ENCODE results near the gene CCDC71.

DNA sequence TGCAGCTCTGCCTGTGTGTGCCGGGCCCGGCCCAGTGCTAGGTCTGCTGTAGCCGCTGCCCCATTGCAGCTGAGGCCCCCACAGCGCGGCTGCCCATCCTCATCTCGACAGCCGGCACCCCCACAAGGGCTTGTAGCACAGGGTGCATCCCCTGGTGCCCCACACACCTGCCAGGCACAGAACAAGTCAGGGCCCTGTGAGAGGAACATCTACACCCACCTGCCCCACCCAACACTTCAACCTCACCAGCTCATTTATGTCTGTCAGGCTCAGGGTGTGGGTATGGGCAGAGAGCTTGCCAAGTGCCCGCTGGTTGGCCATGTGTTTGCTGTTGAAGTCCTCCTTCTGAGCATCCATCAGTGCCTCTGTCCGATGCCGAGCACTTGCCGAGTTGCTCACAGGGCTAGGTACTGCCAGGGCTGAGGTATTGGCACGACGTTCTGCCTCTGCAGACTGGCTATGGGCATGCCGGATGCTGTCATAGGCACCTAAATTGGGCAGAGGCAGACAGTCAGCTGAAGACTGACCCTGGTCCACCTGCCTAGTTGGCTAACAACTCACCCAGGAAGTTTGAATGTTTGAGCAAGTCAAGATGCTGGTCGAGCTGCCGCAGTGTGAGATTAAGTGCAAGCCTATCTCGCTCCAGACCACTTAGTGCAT, 43.1 kb downstream of the CCDC71 start:
- TF ChIP-seq ZFX (CRISPR knock-in tag; IDR thresholded peaks at IDR 0.05) = no peak
- no peak for TF ChIP-seq MTA1 (IDR thresholded peaks at IDR 0.05; ENCODE audit: borderline replicate concordance)
- TF ChIP-seq MLLT1 (IDR thresholded peaks at IDR 0.05) = no peak
- TF ChIP-seq, protein P1, sequence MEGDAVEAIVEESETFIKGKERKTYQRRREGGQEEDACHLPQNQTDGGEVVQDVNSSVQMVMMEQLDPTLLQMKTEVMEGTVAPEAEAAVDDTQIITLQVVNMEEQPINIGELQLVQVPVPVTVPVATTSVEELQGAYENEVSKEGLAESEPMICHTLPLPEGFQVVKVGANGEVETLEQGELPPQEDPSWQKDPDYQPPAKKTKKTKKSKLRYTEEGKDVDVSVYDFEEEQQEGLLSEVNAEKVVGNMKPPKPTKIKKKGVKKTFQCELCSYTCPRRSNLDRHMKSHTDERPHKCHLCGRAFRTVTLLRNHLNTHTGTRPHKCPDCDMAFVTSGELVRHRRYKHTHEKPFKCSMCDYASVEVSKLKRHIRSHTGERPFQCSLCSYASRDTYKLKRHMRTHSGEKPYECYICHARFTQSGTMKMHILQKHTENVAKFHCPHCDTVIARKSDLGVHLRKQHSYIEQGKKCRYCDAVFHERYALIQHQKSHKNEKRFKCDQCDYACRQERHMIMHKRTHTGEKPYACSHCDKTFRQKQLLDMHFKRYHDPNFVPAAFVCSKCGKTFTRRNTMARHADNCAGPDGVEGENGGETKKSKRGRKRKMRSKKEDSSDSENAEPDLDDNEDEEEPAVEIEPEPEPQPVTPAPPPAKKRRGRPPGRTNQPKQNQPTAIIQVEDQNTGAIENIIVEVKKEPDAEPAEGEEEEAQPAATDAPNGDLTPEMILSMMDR (IDR thresholded peaks at IDR 0.05 in 2 of 3, conservative IDR thresholded peaks at IDR 0.05 in 1 of 3; ENCODE audit: insufficient read depth in 2 of 3, low read depth in 1 of 3, low read length in 3 of 3) = no peak
- TF ChIP-seq JUN (IDR thresholded peaks at IDR 0.05; ENCODE audit: borderline replicate concordance, low read depth, low read length) = no peak
- no peak for TF ChIP-seq JUN (CRISPR knock-in tag; IDR thresholded peaks at IDR 0.05; ENCODE audit: borderline replicate concordance)
- no peak for TF ChIP-seq ARID1B (IDR thresholded peaks at IDR 0.05)
- TF ChIP-seq GABPB2 (CRISPR knock-in tag; conservative IDR thresholded peaks at IDR 0.05) = no peak
- no peak for TF ChIP-seq RNF2 (IDR thresholded peaks at IDR 0.05)
- no peak for TF ChIP-seq NCOA6 (IDR thresholded peaks at IDR 0.05)
- TF ChIP-seq PHB (CRISPR knock-in tag; IDR thresholded peaks at IDR 0.05) = no peak
- no peak for TF ChIP-seq ZNF146 (CRISPR knock-in tag; IDR thresholded peaks at IDR 0.05; ENCODE audit: unreplicated experiment)
- TF ChIP-seq ZNF518B (CRISPR knock-in tag; IDR thresholded peaks at IDR 0.05) = no peak
- TF ChIP-seq, protein P2, sequence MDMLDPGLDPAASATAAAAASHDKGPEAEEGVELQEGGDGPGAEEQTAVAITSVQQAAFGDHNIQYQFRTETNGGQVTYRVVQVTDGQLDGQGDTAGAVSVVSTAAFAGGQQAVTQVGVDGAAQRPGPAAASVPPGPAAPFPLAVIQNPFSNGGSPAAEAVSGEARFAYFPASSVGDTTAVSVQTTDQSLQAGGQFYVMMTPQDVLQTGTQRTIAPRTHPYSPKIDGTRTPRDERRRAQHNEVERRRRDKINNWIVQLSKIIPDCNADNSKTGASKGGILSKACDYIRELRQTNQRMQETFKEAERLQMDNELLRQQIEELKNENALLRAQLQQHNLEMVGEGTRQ (CRISPR knock-in tag; IDR thresholded peaks at IDR 0.05) = no peak
